ENCODE data around the gene ATP2A1. TPM values are rescaled to one million over a fixed set of nuclear protein-coding genes. Genes with fewer than 3 reads are reported as not detected.

ATP2A1 gene
- polyA plus RNA-seq, 1 experiment: 0.50 TPM

- ChIA-PET POLR2A (no interaction called here), CTCF (no interaction called here)
- DNase-seq (ENCODE audit: low read depth, low spot score): no peak
- no peak overlapping the region for H3K4me3 ChIP-seq (ENCODE audit: low read depth, low read length)
- H3K9me3 ChIP-seq (ENCODE audit: control insufficient read depth, insufficient read depth, low read length): no peaks in the 10 kb centered on the region; the same call in 1 of the 2 replicates
- no peaks in the 10 kb centered on the region for H3K27me3 ChIP-seq (ENCODE audit: control insufficient read depth, insufficient read depth, low read length)
- H3K27ac ChIP-seq (ENCODE audit: low read depth, low read length): no peak overlapping the region
- TF ChIP-seq CTCF (IDR thresholded peaks at IDR 0.05; ENCODE audit: low read depth, low read length): no peak
Observed at GRCh38 chr16:28834873-28835863, 43.1 kb upstream of the ATP2A1 start.

- Histone ChIP-seq H3K9me3 (ENCODE audit: control insufficient read depth, insufficient read depth, low read length) (no peaks in the 10 kb centered on the region; the same call in 1 of the 2 replicates), H3K27ac (ENCODE audit: low read depth, low read length) (no peak overlapping the region), H3K27me3 (ENCODE audit: control insufficient read depth, insufficient read depth, low read length) (no peaks in the 10 kb centered on the region), H3K4me3 (ENCODE audit: low read depth, low read length) (no peak overlapping the region)
- no peak for DNase-seq (ENCODE audit: low read depth, low spot score)
- CTCF ChIA-PET: no interaction called here
- POLR2A ChIA-PET: interaction anchor here (1.9 kb wide), 1 partner anchor 10 kb away, joined by 7 read pairs; the partner anchor contains the start of gene TUFM
- TF ChIP-seq CTCF (IDR thresholded peaks at IDR 0.05; ENCODE audit: low read depth, low read length): no peak
Observed at GRCh38 chr16:28835864-28836760, 42.2 kb upstream of the ATP2A1 start.

- H3K9me3 ChIP-seq (ENCODE audit: control insufficient read depth, insufficient read depth, low read length): no peaks in the 10 kb centered on the region; the same call in 1 of the 2 replicates
- no peak for TF ChIP-seq CTCF (IDR thresholded peaks at IDR 0.05; ENCODE audit: low read depth, low read length)
- no peaks in the 10 kb centered on the region for H3K27me3 ChIP-seq (ENCODE audit: control insufficient read depth, insufficient read depth, low read length)
- DNase-seq (ENCODE audit: low read depth, low spot score): no peak
- H3K4me3 ChIP-seq (ENCODE audit: low read depth, low read length): no peak overlapping the region
- CTCF ChIA-PET: no interaction called here
- no peak overlapping the region for H3K27ac ChIP-seq (ENCODE audit: low read depth, low read length)
- POLR2A ChIA-PET: interaction anchor here (1.9 kb wide), 1 partner anchor 10 kb away, joined by 7 read pairs; the partner anchor contains the start of gene TUFM
Observed at GRCh38 chr16:28836761-28837064, 41.6 kb upstream of the ATP2A1 start.

- no peak overlapping the region for H3K4me3 ChIP-seq (ENCODE audit: low read depth, low read length)
- H3K27me3 ChIP-seq (ENCODE audit: control insufficient read depth, insufficient read depth, low read length): no peaks in the 10 kb centered on the region
- no peak for DNase-seq (ENCODE audit: low read depth, low spot score)
- no peak overlapping the region for H3K27ac ChIP-seq (ENCODE audit: low read depth, low read length)
- TF ChIP-seq CTCF (IDR thresholded peaks at IDR 0.05; ENCODE audit: low read depth, low read length): no peak
- CTCF ChIA-PET: interaction anchor here (1.0 kb wide), 1 partner anchor 13 kb away, joined by 3 read pairs; no protein-coding TSS in a partner anchor
- POLR2A ChIA-PET: interaction anchor here (1.9 kb wide), 1 partner anchor 8 kb away, joined by 7 read pairs; the partner anchor contains the start of gene TUFM
- H3K9me3 ChIP-seq (ENCODE audit: control insufficient read depth, insufficient read depth, low read length): no peaks in the 10 kb centered on the region; the same call in 1 of the 2 replicates
Observed at GRCh38 chr16:28837672-28838557, 40.4 kb upstream of the ATP2A1 start.
